Fibroblast of lung (primary cell): ENCODE results near the gene GPC6. TPM values are rescaled to one million over a fixed set of nuclear protein-coding genes. Genes with fewer than 3 reads are reported as not detected.

Source experiments
- DNase-seq, 2 donors: peaks; one replicate each; pipeline versions ENCODE4 v3.0.0 to v3.0.0-alpha.2; 2010; ENCODE audit warnings: low read depth in 2 of 2
- H2AFZ ChIP-seq: 2 replicates; pipeline ENCODE4 v1.5.1; 2012; ENCODE audit warnings: low read length, control low read depth, inconsistent platforms
- H3K27ac ChIP-seq: 2 replicates; pipeline ENCODE4 v1.5.1; 2011; ENCODE audit warnings: low read length, control low read depth; ENCODE audit not compliant: insufficient read depth
- H3K27me3 ChIP-seq: 2 replicates; pipeline ENCODE4 v1.5.1; 2011; ENCODE audit warnings: mild to moderate bottlenecking, low read length; ENCODE audit not compliant: control insufficient read depth, insufficient read depth
- H3K36me3 ChIP-seq: 2 replicates; pipeline ENCODE4 v1.5.1; 2011; ENCODE audit warnings: low read length; ENCODE audit not compliant: control insufficient read depth, insufficient read depth
- H3K4me1 ChIP-seq: 2 replicates; pipeline ENCODE4 v1.5.1; 2011; ENCODE audit warnings: low read length; ENCODE audit not compliant: control insufficient read depth, insufficient read depth; ENCODE audit errors: extremely low read depth
- H3K4me2 ChIP-seq: 2 replicates; pipeline ENCODE4 v1.5.1; 2011; ENCODE audit warnings: low read length, control low read depth; ENCODE audit not compliant: insufficient read depth; ENCODE audit errors: extremely low read depth
- H3K4me3 ChIP-seq, 4 experiments: fragments of 200-600 bp in 1 of 4; sonication (generic) in 1 of 4; replicated peaks in 1 of 4; 2 replicates each; pipeline ENCODE4 v1.5.1; 2011 to 2016; ENCODE audit warnings: low read length in 4 of 4, low read depth in 3 of 4, mild to moderate bottlenecking in 3 of 4, control low read depth in 2 of 4, inconsistent platforms in 1 of 4, mixed read lengths in 1 of 4; ENCODE audit not compliant: insufficient read depth in 1 of 4; ENCODE audit errors: control extremely low read depth in 1 of 4
- H3K79me2 ChIP-seq: 2 replicates; pipeline ENCODE4 v1.5.1; 2012; ENCODE audit warnings: mild to moderate bottlenecking, low read length, inconsistent platforms; ENCODE audit not compliant: control insufficient read depth, insufficient read depth
- H3K9ac ChIP-seq: 2 replicates; pipeline ENCODE4 v1.5.1; 2011; ENCODE audit warnings: mild to moderate bottlenecking, low read length, control low read depth; ENCODE audit not compliant: insufficient read depth
- H3K9me3 ChIP-seq: 2 replicates; pipeline ENCODE4 v1.5.1; 2012; ENCODE audit warnings: low read depth, low read length; ENCODE audit not compliant: control insufficient read depth, insufficient read depth
- H4K20me1 ChIP-seq: 2 replicates; pipeline ENCODE4 v1.5.1; 2011; ENCODE audit warnings: low read length; ENCODE audit not compliant: control insufficient read depth, insufficient read depth; ENCODE audit errors: extremely low read depth
- EZH2 ChIP-seq: IDR thresholded peaks from 2 replicates; pipeline ENCODE4 v1.5.1; 2012; ENCODE audit warnings: low read length, control low read depth, mild to moderate bottlenecking; ENCODE audit errors: missing control alignments
- polyA plus RNA-seq, 2 donors: library from polyadenylated mRNA; depleted of rRNA in 1 of 2; stranded (reverse) in 1 of 2; unstranded in 1 of 2; fragments of >200 nt; gene quantifications; 2 replicates each; pipeline ENCODE4 v1.2.1, GENCODE V29; 2011 to 2012; ENCODE audit warnings: missing spikeins in 1 of 2
- total RNA-seq: library from RNA; depleted of rRNA; stranded (reverse); fragments of >200 nt; gene quantifications from 2 replicates; pipeline ENCODE4 v1.2.1, GENCODE V29; 2014
- TF ChIP-seq, protein P1 (sequence below), 2 donors: IDR thresholded peaks in 1 of 2; conservative IDR thresholded peaks in 1 of 2; 1 replicate in 1 of 2; 2 replicates in 1 of 2; pipeline ENCODE4 v1.5.1; 2011 to 2012; ENCODE audit warnings: low read length in 2 of 2, control low read depth in 1 of 2, inconsistent platforms in 1 of 2, low read depth in 1 of 2, mild to moderate bottlenecking in 1 of 2

Gene GPC6
- total and polyA plus RNA-seq, 2 donors (not counting 1 experiment from before 2014, with no cell fraction given) = 11.2 to 33.7 TPM

DNA sequence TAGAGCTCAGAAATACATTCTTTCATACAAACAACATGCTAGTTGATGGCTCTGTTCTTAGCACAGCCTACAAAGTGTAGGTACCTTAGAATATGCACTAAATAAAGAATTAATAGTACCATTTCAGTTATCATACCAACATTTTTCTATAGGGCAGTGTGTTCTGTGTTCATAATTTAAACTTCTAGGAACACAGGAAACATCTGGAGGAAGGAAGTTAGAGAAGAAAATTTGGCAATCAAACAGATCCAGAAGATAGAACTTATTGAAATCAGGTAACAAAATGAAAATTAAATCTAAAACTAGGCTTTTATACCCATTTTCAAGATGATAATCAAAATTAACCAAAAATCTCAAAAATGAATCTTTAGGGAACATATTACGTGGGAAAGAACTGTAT is 725.3 kb downstream of the GPC6 start:
- Histone ChIP-seq H2AFZ (no peak overlapping the region), H3K27me3 (no peaks in the 10 kb centered on the region), H3K4me1 (no peaks in the 10 kb centered on the region), H4K20me1 (no peaks in the 10 kb centered on the region), H3K4me3 (no peak overlapping the region), H3K9me3 (no peaks in the 10 kb centered on the region), H3K79me2 (no peaks in the 10 kb centered on the region), H3K36me3 (no peaks in the 10 kb centered on the region), H3K4me2 (no peak overlapping the region), H3K27ac (no peak overlapping the region), H3K9ac (no peak overlapping the region)
- TF ChIP-seq, protein P1, sequence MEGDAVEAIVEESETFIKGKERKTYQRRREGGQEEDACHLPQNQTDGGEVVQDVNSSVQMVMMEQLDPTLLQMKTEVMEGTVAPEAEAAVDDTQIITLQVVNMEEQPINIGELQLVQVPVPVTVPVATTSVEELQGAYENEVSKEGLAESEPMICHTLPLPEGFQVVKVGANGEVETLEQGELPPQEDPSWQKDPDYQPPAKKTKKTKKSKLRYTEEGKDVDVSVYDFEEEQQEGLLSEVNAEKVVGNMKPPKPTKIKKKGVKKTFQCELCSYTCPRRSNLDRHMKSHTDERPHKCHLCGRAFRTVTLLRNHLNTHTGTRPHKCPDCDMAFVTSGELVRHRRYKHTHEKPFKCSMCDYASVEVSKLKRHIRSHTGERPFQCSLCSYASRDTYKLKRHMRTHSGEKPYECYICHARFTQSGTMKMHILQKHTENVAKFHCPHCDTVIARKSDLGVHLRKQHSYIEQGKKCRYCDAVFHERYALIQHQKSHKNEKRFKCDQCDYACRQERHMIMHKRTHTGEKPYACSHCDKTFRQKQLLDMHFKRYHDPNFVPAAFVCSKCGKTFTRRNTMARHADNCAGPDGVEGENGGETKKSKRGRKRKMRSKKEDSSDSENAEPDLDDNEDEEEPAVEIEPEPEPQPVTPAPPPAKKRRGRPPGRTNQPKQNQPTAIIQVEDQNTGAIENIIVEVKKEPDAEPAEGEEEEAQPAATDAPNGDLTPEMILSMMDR (conservative IDR thresholded peaks at IDR 0.05 in 1 of 2, IDR thresholded peaks at IDR 0.05 in 1 of 2; ENCODE audit: low read depth in 1 of 2, low read length in 2 of 2) = no peak
- no peak for TF ChIP-seq EZH2
- no peak for DNase-seq

DNA sequence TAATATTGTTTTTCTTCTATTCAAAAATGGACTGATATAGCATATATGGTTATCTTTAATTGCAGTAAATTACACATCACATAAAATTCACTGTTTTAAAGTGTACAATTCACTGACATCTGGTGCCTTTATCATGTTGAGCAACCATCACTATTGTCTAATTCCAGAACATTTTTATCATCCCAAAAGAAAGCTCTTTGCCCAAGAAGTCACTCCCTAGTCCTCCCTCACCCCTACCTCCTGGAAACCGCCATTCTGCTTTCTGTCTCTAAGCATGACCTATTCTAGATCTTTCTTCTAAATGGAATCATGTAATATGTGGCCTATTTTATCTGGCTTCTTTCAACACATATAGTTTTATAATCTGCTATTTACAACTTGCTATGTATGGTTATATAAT is 727.2 kb downstream of the GPC6 start:
- Histone ChIP-seq H3K79me2 (no peaks in the 10 kb centered on the region), H4K20me1 (no peaks in the 10 kb centered on the region), H3K4me2 (no peak overlapping the region), H3K27ac (no peak overlapping the region), H3K4me3 (no peak overlapping the region), H3K27me3 (no peaks in the 10 kb centered on the region), H3K4me1 (no peaks in the 10 kb centered on the region), H3K36me3 (no peaks in the 10 kb centered on the region), H3K9ac (no peak overlapping the region), H2AFZ (no peak overlapping the region), H3K9me3 (no peaks in the 10 kb centered on the region)
- TF ChIP-seq EZH2 = no peak
- TF ChIP-seq, protein P1 (conservative IDR thresholded peaks at IDR 0.05 in 1 of 2, IDR thresholded peaks at IDR 0.05 in 1 of 2; ENCODE audit: low read depth in 1 of 2, low read length in 2 of 2) = no peak
- DNase-seq = no peak

DNA sequence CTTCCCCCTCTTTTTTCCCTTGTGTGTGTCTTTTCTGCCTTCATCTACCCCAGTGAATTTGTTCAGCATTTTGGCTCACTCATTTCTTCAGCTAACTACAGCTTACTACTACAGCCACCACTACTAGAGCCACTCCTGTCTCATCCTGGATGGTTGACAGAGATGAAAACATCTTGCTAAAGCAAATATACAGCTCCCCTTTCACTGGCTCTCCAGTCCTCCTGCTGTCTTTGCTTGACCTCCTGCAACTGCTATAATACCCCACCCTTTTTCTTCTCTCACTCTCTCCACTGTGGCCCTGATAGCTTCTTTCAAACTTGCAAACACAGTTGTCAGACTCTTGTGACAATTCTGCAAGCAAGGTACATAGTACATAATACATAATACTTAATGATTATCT is 729.3 kb downstream of the GPC6 start:
- Histone ChIP-seq H3K4me1 (no peaks in the 10 kb centered on the region), H3K79me2 (no peaks in the 10 kb centered on the region), H3K4me2 (no peak overlapping the region), H2AFZ (no peak overlapping the region), H3K9me3 (no peaks in the 10 kb centered on the region), H3K9ac (no peak overlapping the region), H4K20me1 (no peaks in the 10 kb centered on the region), H3K36me3 (no peaks in the 10 kb centered on the region), H3K27ac (no peak overlapping the region), H3K4me3 (no peak overlapping the region), H3K27me3 (no peaks in the 10 kb centered on the region)
- no peak for TF ChIP-seq EZH2
- TF ChIP-seq, protein P1 (conservative IDR thresholded peaks at IDR 0.05 in 1 of 2, IDR thresholded peaks at IDR 0.05 in 1 of 2; ENCODE audit: low read depth in 1 of 2, low read length in 2 of 2) = no peak
- no peak for DNase-seq
